Activated CD8-positive, alpha-beta T cell treated with anti-CD3 and anti-CD28 coated beads, Interleukin-2, amount 10 ng/mL, durations not matched to agents 7 days and 5 days (primary cell): Measurements from ENCODE around the gene RAC2. TPM values are rescaled to one million over a fixed set of nuclear protein-coding genes. Genes with fewer than 3 reads are reported as not detected.

ENCODE experiments used
- ATAC-seq: fragments of 150-1000 bp; cut with Tn5 transposase; one replicate; pipeline ENCODE4 v1.10.0; 2021; ENCODE audit warnings: moderate library complexity
- CTCF ChIA-PET: fragments of 350-600 bp; sonication (Branson Sonifier 250); formaldehyde crosslinking; loops from one replicate; lab custom pipeline; 2021; ENCODE audit warnings: antibody characterized with exemption; lab: Charles Lee
- POLR2A ChIA-PET: fragments of 350-600 bp; sonication (Branson Sonifier 250); formaldehyde crosslinking; loops from one replicate; lab custom pipeline; 2021; ENCODE audit warnings: antibody characterized with exemption; lab: Charles Lee
- DNase-seq: peaks from one replicate; pipeline ENCODE4 v3.0.0-alpha.2; 2020
- H3K27ac Mint-ChIP-seq: one replicate; pipeline ENCODE4 v1.8.0; 2021; ENCODE audit warnings: mild to moderate bottlenecking, mixed read lengths
- H3K27me3 Mint-ChIP-seq: one replicate; pipeline ENCODE4 v1.8.0; 2021; ENCODE audit warnings: low read depth, mixed read lengths
- H3K36me3 Mint-ChIP-seq: one replicate; pipeline ENCODE4 v1.8.0; 2021; ENCODE audit warnings: low read depth, mixed read lengths
- H3K4me1 Mint-ChIP-seq: one replicate; pipeline ENCODE4 v1.8.0; 2021; ENCODE audit warnings: low read depth, mixed read lengths
- H3K4me3 Mint-ChIP-seq: one replicate; pipeline ENCODE4 v1.8.0; 2021; ENCODE audit warnings: mild to moderate bottlenecking, mixed read lengths
- H3K9me3 Mint-ChIP-seq: one replicate; pipeline ENCODE4 v1.8.0; 2022; ENCODE audit warnings: mixed read lengths; ENCODE audit not compliant: insufficient read depth
- total RNA-seq, 2 experiments: library from RNA; stranded (reverse); gene quantifications; one replicate each; pipeline ENCODE4 v1.2.3, GENCODE V29; 2021

The RAC2 gene
- total RNA-seq, 2 experiments from 2014 or later = 1,167 to 1,252 TPM

DNA sequence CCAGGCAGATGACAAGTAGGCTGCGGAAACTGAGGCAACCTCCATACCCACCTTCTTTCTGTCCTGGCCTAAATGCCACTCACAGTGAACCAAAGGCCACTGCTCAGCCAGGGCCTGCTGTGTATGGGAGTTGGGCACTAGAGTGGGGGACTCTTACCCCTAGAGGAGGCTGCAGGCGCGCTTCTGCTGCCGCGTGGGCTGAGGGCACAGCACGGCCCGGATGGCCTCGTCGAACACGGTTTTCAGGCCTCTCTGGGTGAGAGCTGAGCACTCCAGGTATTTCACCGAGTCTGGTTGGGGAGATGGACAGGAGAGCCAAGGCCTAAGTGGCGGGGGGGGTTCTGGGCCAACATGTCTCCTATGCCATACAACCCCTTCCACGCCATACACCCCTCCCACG is 17.6 kb downstream of the RAC2 start:
- Mint-ChIP-seq H3K27me3 (no peaks in the 10 kb centered on the region), H3K4me3 (no peak overlapping the region), H3K9me3 (peaks cover 8% of the 10 kb centered on the region), H3K4me1 (peaks cover 91% of the 10 kb centered on the region), H3K36me3 (peaks cover 84% of the 10 kb centered on the region), H3K27ac (peak overlapping the region; percentile 96)
- POLR2A ChIA-PET = interaction anchor here (12.2 kb wide), 1 partner anchor 15 kb away, joined by 249 read pairs; the partner anchor contains the start of gene RAC2
- DNase-seq = no peak
- no peak for ATAC-seq
- CTCF ChIA-PET = interaction anchor here (1.2 to 5.0 kb wide), 2 partner anchors 27 to 34 kb away, joined by 4 to 47 read pairs; no protein-coding TSS in a partner anchor

DNA sequence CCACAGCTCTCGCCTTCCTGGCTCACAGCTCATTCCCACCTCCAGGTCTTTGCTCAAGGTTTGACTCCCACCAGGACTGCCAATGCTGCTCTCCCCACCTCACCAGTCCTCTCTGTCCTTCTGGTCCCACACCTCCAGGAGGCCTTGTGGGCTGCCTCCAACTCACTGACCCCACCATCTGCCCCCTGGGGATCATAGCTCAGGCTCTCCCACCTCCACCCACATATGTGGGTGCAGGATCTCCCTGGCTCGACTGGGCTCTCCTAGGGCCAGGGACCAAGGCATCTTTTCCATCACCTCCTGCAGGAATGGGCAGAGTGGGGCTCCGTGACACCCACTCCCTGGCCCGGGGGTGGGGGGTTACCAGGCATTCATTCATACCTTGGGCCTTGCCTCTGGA is 18.0 kb downstream of the RAC2 start:
- no peaks in the 10 kb centered on the region for H3K27me3 Mint-ChIP-seq
- ChIA-PET CTCF (interaction anchor here (1.2 to 5.0 kb wide), 4 partner anchors 10 to 34 kb away, joined by 3 to 47 read pairs (median 7); no protein-coding TSS in a partner anchor), POLR2A (interaction anchor here (1.4 to 12.2 kb wide), 2 partner anchors 15 to 34 kb away, joined by 5 to 249 read pairs; partner anchors contain the start of gene RAC2)
- H3K9me3 Mint-ChIP-seq = peaks cover 12% of the 10 kb centered on the region
- peak overlapping the region; percentile 96 for H3K27ac Mint-ChIP-seq
- ATAC-seq (no peak), DNase-seq (no peak)
- no peak overlapping the region for H3K4me3 Mint-ChIP-seq
- peaks cover 84% of the 10 kb centered on the region for H3K36me3 Mint-ChIP-seq
- H3K4me1 Mint-ChIP-seq = peaks cover 91% of the 10 kb centered on the region

DNA sequence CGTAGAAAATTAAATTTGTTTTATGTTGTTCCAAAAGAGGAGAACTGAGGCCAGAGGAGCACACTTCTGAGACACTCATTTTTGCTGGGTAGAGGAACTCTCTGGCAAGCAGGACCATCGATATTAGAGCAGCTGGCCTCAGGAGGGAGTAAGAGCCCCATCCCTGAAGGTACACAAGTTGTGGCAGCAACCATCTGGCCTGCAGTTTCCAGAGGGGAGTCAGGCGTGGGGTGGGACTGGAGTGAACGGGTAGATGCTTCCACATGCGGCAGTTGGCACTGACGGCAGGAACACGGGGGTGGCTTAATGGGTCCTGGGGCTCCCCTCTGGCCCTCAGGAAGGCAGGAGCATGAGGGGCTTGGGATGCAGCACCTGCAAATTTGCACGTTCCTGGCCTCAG is 18.6 kb downstream of the RAC2 start:
- DNase-seq = peak; percentile 53
- Mint-ChIP-seq H3K4me3 (no peak overlapping the region), H3K9me3 (peaks cover 14% of the 10 kb centered on the region), H3K36me3 (peaks cover 84% of the 10 kb centered on the region), H3K27ac (peak overlapping the region; percentile 96), H3K27me3 (no peaks in the 10 kb centered on the region), H3K4me1 (peaks cover 91% of the 10 kb centered on the region)
- POLR2A ChIA-PET = interaction anchor here (0.6 to 12.2 kb wide), 3 partner anchors 16 to 57 kb away, joined by 3 to 249 read pairs (median 5); partner anchors contain the start of gene RAC2
- CTCF ChIA-PET = interaction anchor here (0.8 to 5.0 kb wide), 7 partner anchors 9 to 39 kb away, joined by 3 to 47 read pairs (median 4); no protein-coding TSS in a partner anchor
- ATAC-seq = no peak

DNA sequence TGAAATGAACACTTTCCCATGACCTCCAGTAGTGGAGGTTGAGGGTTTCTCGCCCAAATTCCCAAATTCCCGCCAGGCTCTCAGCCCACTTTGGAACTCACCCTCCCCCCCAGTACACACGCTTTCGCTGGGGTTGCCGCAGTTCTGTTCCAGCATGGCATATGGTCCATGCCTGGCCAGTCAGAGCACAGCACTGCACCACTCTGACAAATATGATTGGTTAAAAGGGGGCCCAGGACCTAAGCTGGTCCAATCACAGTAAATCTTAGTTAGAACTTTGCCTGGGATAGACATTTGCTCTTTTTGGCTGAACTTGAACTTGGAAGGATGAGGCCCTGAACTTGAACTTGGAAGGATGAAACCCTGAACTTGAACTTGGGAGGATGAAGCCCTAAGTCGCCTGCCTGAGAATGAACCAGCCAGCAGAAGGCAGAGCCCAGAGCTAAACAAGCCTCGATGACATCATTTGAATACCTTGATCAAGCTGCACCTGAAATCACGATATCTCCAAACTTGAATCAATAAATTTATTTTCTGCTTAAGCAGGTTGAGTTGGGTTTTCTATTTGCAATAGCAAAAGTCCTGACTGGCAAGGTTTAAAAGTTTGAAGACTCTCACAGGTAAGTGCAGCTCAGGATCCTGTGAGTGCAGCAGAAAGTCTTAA is 19.2 kb downstream of the RAC2 start:
- Mint-ChIP-seq H3K27me3 (no peaks in the 10 kb centered on the region), H3K9me3 (peaks cover 14% of the 10 kb centered on the region), H3K4me1 (peaks cover 91% of the 10 kb centered on the region), H3K27ac (peak overlapping the region; percentile 96), H3K4me3 (peak overlapping the region; percentile 65), H3K36me3 (peaks cover 85% of the 10 kb centered on the region)
- POLR2A ChIA-PET = interaction anchor here (0.6 to 12.2 kb wide), 3 partner anchors 17 to 58 kb away, joined by 3 to 249 read pairs (median 5); partner anchors contain the start of gene RAC2
- CTCF ChIA-PET = interaction anchor here (0.8 to 5.0 kb wide), 7 partner anchors 8 to 40 kb away, joined by 3 to 47 read pairs (median 4); no protein-coding TSS in a partner anchor
- no peak for DNase-seq
- ATAC-seq = no peak

DNA sequence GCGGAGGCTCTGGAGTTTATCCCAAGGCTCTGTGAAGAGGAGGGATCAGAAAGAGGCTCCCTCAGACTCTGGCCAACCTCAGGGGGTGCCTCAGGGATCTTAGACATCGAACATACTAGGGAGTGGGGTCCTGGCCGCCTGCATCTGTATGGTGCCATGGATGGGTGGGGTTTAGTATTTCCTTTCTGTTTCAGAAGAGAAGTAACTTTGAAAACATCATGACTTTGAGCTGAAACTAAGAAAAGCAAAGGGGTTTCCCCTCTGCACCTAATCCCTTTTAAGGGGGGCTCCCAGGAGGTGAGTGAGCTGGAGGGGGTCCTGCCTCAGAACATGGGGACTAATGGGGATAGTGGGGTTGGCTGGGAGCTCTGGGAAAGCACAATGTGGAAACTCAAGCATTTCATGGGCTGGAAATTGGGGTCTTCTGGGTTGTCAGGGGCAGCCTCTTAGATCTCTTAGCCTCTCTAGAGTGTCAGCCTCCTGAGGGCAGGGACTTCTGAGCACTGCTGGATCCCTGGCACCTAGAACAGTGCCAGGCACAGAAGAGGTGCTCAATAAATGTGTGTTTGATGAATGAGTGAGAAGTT is 20.0 kb downstream of the RAC2 start:
- H3K36me3 Mint-ChIP-seq = peaks cover 78% of the 10 kb centered on the region
- peak overlapping the region; percentile 65 for H3K4me3 Mint-ChIP-seq
- H3K4me1 Mint-ChIP-seq = peaks cover 91% of the 10 kb centered on the region
- peaks cover 14% of the 10 kb centered on the region for H3K9me3 Mint-ChIP-seq
- H3K27me3 Mint-ChIP-seq = no peaks in the 10 kb centered on the region
- no peak for ATAC-seq
- peak overlapping the region; percentile 96 for H3K27ac Mint-ChIP-seq
- DNase-seq = no peak
- ChIA-PET CTCF (interaction anchor here (0.5 to 5.0 kb wide), 5 partner anchors 15 to 152 kb away, joined by 4 to 47 read pairs (median 10); no protein-coding TSS in a partner anchor), POLR2A (interaction anchor here (2.2 to 12.2 kb wide), 2 partner anchors 17 to 24 kb away, joined by 9 to 249 read pairs; partner anchors contain the start of gene RAC2)

DNA sequence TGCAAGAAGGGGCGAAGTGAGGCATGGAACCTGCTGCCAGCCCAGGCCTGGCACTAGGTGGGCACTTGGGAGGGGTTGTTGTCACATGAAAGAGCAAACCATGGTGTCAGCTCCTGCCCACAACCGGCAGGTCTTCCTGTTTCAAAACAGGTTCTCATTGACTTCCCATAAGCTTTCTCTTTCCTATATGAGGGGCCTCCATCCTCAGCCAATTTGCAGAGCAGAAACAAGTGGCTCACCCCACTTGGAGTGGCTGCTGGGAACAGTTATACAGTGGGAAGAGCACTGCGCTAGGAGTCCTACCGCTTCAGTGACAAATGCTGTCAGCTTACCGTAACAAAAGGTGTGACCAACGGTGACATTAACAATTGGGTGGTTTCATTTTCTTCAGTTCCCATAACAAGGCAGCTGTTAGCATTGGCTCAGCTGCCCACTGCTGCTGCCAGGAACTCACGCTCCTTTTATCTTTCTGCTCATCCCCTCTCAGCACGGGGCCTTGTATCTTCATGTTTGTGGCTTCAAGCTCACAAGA is 21.6 kb downstream of the RAC2 start:
- Mint-ChIP-seq H3K27me3 (no peaks in the 10 kb centered on the region), H3K4me1 (peaks cover 89% of the 10 kb centered on the region), H3K36me3 (peaks cover 70% of the 10 kb centered on the region), H3K9me3 (peaks cover 14% of the 10 kb centered on the region), H3K27ac (peak overlapping the region; percentile 96), H3K4me3 (peak overlapping the region; percentile 65)
- peak; percentile 74 for DNase-seq
- peak; percentile 40 for ATAC-seq
- POLR2A ChIA-PET = interaction anchor here (0.5 to 12.2 kb wide), 9 partner anchors 8 to 446 kb away, joined by 3 to 249 read pairs (median 4); partner anchors contain the start of genes IFT27 and RAC2
- CTCF ChIA-PET = interaction anchor here (0.9 to 5.0 kb wide), 10 partner anchors 8 to 96 kb away, joined by 3 to 47 read pairs (median 6); no protein-coding TSS in a partner anchor

DNA sequence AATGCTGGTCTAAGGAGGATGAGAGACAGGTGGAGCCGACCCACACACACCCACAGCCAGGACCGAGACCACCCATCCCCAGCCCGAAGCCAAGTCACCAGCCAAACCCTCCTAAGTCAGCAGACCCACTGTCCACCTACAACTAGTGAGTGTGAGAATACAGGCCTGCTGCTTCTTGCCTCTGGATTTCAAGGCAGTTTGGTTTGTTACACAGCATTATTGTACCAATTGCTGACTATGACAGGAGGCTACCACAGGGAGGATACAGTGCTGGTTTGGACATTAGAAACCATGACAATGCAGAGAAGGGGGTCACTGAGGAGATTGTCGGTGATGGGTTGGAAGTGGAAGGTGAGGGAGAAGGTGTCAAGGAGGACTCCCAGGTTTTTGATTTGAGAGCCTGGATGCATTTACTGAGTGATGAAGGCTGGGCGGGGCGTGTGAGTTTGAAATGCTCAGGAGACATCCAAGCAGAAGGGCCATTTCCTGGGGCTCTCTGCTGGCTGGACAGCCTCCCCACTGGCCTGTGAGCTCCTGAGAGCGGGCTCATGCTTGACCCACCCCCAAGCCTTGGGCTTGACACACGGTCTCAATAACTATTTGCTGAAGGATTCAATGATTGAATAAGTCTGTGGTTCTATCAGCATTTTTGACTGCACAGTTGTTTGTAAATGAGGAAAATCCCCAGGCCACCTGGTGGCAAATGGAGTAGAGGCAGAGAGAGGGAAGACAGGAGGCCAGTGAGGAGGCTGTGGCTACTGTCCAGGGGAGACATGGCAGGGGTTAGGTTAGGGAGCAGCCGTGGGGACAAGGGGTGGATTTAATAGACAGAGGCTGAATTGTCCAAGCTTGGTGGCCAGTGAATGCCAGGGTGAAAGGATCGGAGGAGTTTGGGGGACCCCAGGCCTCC is 22.4 kb downstream of the RAC2 start:
- peak overlapping the region; percentile 65 for H3K4me3 Mint-ChIP-seq
- peak overlapping the region; percentile 96 for H3K27ac Mint-ChIP-seq
- ChIA-PET POLR2A (interaction anchor here (0.6 to 12.2 kb wide), 8 partner anchors 8 to 445 kb away, joined by 3 to 249 read pairs (median 4); partner anchors contain the start of genes IFT27 and RAC2), CTCF (interaction anchor here (0.9 to 5.0 kb wide), 9 partner anchors 9 to 95 kb away, joined by 3 to 47 read pairs (median 5); no protein-coding TSS in a partner anchor)
- ATAC-seq (no peak), DNase-seq (no peak)
- no peaks in the 10 kb centered on the region for H3K27me3 Mint-ChIP-seq
- H3K36me3 Mint-ChIP-seq = peaks cover 75% of the 10 kb centered on the region
- H3K4me1 Mint-ChIP-seq = peaks cover 96% of the 10 kb centered on the region
- H3K9me3 Mint-ChIP-seq = peaks cover 14% of the 10 kb centered on the region

DNA sequence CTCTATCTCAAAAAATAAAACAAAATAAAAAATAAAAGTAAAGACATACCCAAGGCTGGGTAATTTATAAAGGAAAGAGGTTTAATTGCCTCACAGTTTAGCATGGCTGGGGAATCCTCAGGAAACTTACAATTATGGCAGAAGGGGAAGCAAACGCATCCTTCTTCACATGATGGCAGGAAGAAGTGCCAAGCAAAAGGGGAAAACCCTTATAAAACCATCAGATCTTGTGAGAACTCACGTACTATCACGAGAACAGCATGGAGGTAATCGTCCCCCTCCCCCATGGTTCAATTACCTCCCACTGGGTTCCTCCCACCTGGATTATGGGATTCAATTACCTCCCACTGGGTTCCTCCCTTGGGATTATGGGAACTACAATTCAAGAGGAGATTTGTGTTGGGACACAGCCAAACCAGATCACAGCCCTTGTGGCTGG is 23.5 kb downstream of the RAC2 start:
- ATAC-seq = no peak
- H3K9me3 Mint-ChIP-seq = peaks cover 14% of the 10 kb centered on the region
- DNase-seq = peak; percentile 57
- ChIA-PET CTCF (interaction anchor here (2.1 to 6.2 kb wide), 3 partner anchors 20 to 23 kb away, joined by 7 to 83 read pairs (median 8); no protein-coding TSS in a partner anchor), POLR2A (interaction anchor here (2.0 to 12.2 kb wide), 6 partner anchors 9 to 98 kb away, joined by 7 to 249 read pairs (median 10); partner anchors contain the start of gene RAC2)
- H3K27ac Mint-ChIP-seq = peak overlapping the region; percentile 96
- H3K27me3 Mint-ChIP-seq = no peaks in the 10 kb centered on the region
- peaks cover 68% of the 10 kb centered on the region for H3K36me3 Mint-ChIP-seq
- peak overlapping the region; percentile 66 for H3K4me3 Mint-ChIP-seq
- H3K4me1 Mint-ChIP-seq = peaks cover 94% of the 10 kb centered on the region

DNA sequence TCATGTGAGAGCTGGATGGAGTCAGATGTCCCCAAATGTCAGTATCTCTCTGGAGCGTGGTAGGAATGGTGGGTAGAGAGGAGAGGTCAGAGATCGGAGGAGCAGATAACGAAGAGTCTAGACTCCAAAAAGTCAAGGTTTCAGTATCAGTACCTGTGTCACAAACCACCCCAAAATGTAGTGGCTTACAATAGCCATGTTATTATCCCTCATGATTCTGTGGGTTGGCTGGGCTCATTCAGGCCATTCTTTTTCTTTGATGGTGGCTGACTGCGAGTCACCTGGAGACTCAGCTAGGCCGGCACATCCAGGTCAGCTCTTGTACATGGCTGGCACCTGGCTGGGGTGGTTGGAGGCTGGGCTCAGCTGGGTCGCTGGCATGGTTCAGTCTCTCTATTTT is 24.5 kb downstream of the RAC2 start:
- H3K4me1 Mint-ChIP-seq = peaks cover 86% of the 10 kb centered on the region
- no peaks in the 10 kb centered on the region for H3K27me3 Mint-ChIP-seq
- ChIA-PET CTCF (interaction anchor here (0.8 to 6.2 kb wide), 12 partner anchors 10 to 363 kb away, joined by 3 to 83 read pairs (median 6); no protein-coding TSS in a partner anchor), POLR2A (interaction anchor here (0.9 to 12.2 kb wide), 11 partner anchors 10 to 443 kb away, joined by 3 to 249 read pairs (median 7); partner anchors contain the start of genes IFT27 and RAC2)
- ATAC-seq (peak; percentile 24), DNase-seq (no peak)
- H3K36me3 Mint-ChIP-seq = peaks cover 60% of the 10 kb centered on the region
- H3K9me3 Mint-ChIP-seq = peaks cover 14% of the 10 kb centered on the region
- peak overlapping the region; percentile 66 for H3K4me3 Mint-ChIP-seq
- peak overlapping the region; percentile 87 for H3K27ac Mint-ChIP-seq
